ENCODE results near the gene ASB13.

The ASB13 gene

GRCh38 chr10:5629303-5630111, 36.9 kb downstream of the ASB13 start:
- H3K4me3 ChIP-seq (ENCODE audit: low read depth, low read length), result no peak overlapping the region
- peak; percentile 87 for TF ChIP-seq CTCF (IDR thresholded peaks at IDR 0.05; ENCODE audit: low read depth, low read length)

- no peak overlapping the region for H3K4me3 ChIP-seq (ENCODE audit: low read depth, low read length)
- TF ChIP-seq CTCF (IDR thresholded peaks at IDR 0.05; ENCODE audit: low read depth, low read length), result no peak
Measured at GRCh38 chr10:5628451-5629302, 37.7 kb downstream of the ASB13 start.

- no peak overlapping the region for H3K4me3 ChIP-seq (ENCODE audit: low read depth, low read length)
- no peak for TF ChIP-seq CTCF (IDR thresholded peaks at IDR 0.05; ENCODE audit: low read depth, low read length)
Measured at GRCh38 chr10:5627486-5628044, 38.8 kb downstream of the ASB13 start.

- no peak for TF ChIP-seq CTCF (IDR thresholded peaks at IDR 0.05; ENCODE audit: low read depth, low read length)
- no peak overlapping the region for H3K4me3 ChIP-seq (ENCODE audit: low read depth, low read length)
Measured at GRCh38 chr10:5625992-5626777, 40.2 kb downstream of the ASB13 start.

- H3K4me3 ChIP-seq (ENCODE audit: low read depth, low read length), result no peak overlapping the region
- TF ChIP-seq CTCF (IDR thresholded peaks at IDR 0.05; ENCODE audit: low read depth, low read length), result no peak
Measured at GRCh38 chr10:5624701-5625100, 41.7 kb downstream of the ASB13 start.

- H3K4me3 ChIP-seq (ENCODE audit: low read depth, low read length), result no peak overlapping the region
- TF ChIP-seq CTCF (IDR thresholded peaks at IDR 0.05; ENCODE audit: low read depth, low read length), result peak; percentile 86
Measured at GRCh38 chr10:5623081-5623748, 43.2 kb downstream of the ASB13 start.

Data from WI38 (cell line).